AG04450 (cell line): ENCODE data around the gene ITGB2. TPM values are rescaled to one million over a fixed set of nuclear protein-coding genes. Genes with fewer than 3 reads are reported as not detected.

ENCODE experiments used
- CTCF ChIA-PET: fragments of 300-600, 350-600 bp; formaldehyde crosslinking; extraction: SDS; loops from one replicate; lab custom pipeline; 2022; ENCODE audit warnings: antibody characterized with exemption, inconsistent platforms; lab: Charles Lee
- POLR2A ChIA-PET: fragments of 350-600 bp; formaldehyde crosslinking; extraction: SDS; loops from one replicate; lab custom pipeline; 2021; ENCODE audit warnings: antibody characterized with exemption, inconsistent platforms; lab: Yijun Ruan, JAX
- DNase-seq: peaks from one replicate; pipeline ENCODE4 v3.0.0-alpha.2; 2011; ENCODE audit warnings: low read depth, low spot score
- H3K27ac ChIP-seq: one replicate; pipeline ENCODE4 v1.5.1; 2012; ENCODE audit warnings: low read depth, low read length, control low read depth
- H3K27me3 ChIP-seq: one replicate; pipeline ENCODE4 v1.6.0; 2012; ENCODE audit warnings: low read length; ENCODE audit not compliant: control insufficient read depth, insufficient read depth
- H3K4me3 ChIP-seq: 2 replicates; pipeline ENCODE4 v1.5.1; 2011; ENCODE audit warnings: mild to moderate bottlenecking, low read depth, low read length, control low read depth
- H3K9me3 ChIP-seq: 2 replicates; pipeline ENCODE4 v1.5.1; 2012; ENCODE audit warnings: low read length; ENCODE audit not compliant: control insufficient read depth, insufficient read depth
- polyA plus RNA-seq: library from polyadenylated mRNA; depleted of rRNA; stranded (reverse); fragments of >200 nt; gene quantifications from 2 replicates; pipeline ENCODE4 v1.2.3, GENCODE V29; 2011
- TF ChIP-seq, protein P1 (sequence below): IDR thresholded peaks from 2 replicates; pipeline ENCODE4 v1.5.1; 2011; ENCODE audit warnings: low read depth, low read length, control low read depth, inconsistent platforms

Gene ITGB2
- polyA plus RNA-seq, 1 experiment, result 0.04 TPM

DNA sequence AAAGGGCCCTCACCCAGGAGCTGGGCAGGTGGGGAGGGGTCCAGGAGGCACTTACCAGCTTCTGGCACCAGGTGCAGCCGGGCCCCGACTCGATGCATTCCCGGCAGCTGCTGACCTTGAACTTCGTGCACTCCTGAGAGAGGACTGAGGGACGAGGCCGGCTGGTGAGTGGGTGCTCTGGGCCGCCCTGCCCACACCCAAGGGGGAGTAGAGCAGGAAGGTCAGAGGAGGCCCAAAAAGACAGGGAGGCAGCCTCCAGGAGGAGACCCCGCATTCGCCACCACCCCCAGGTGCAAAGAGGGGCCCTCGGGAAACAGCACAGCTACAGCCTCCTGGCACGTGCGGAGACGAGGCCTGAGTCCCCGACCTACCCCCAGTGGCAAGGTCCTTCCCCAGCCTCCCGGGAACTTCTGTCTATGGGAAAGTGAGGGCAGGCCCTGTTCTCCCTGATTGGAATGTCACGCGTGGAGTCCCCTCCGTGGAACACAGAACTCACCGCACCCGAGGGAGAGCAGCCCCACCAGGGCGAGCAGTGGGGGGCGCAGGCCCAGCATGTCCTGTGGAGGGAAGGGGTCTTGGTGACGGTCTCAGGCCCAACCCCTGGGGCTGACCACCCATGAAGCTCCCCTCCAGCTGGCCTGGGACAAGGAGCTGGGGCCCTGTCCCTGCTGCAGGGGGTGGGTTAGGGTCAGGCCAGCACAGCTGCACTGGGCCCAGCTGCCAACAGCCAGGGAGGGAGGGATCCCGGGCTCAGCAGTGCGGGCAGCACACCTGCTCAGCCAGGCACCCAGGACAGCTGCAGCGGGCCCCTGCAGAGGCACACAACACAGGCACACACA, 10.3 kb downstream of the ITGB2 start:
- no peaks in the 10 kb centered on the region; the same call in 1 of the 2 replicates for H3K9me3 ChIP-seq
- H3K27me3 ChIP-seq, result peaks cover 48% of the 10 kb centered on the region
- CTCF ChIA-PET, result no interaction called here
- POLR2A ChIA-PET, result no interaction called here
- TF ChIP-seq, protein P1, sequence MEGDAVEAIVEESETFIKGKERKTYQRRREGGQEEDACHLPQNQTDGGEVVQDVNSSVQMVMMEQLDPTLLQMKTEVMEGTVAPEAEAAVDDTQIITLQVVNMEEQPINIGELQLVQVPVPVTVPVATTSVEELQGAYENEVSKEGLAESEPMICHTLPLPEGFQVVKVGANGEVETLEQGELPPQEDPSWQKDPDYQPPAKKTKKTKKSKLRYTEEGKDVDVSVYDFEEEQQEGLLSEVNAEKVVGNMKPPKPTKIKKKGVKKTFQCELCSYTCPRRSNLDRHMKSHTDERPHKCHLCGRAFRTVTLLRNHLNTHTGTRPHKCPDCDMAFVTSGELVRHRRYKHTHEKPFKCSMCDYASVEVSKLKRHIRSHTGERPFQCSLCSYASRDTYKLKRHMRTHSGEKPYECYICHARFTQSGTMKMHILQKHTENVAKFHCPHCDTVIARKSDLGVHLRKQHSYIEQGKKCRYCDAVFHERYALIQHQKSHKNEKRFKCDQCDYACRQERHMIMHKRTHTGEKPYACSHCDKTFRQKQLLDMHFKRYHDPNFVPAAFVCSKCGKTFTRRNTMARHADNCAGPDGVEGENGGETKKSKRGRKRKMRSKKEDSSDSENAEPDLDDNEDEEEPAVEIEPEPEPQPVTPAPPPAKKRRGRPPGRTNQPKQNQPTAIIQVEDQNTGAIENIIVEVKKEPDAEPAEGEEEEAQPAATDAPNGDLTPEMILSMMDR, result no peak
- no peak for DNase-seq
- no peak overlapping the region for H3K4me3 ChIP-seq
- no peak overlapping the region for H3K27ac ChIP-seq

DNA sequence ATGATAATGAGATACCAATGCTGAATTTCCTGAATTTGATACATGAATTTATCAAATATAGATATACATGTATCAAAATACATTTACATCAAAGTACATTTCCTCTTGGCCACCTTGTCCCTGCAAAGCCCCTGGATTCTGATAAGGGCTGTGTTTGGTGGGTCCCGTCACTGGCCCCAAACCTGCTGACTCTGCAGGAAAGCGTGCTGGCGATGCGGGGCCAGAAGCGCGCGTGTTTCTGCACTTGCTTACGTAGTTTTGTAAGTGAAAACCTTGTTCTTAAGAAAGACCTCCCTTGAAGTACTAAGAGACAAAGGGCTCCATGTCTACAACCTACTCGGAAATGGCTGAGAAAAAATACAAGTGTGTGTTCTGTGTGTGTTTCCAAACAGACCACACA, 11.0 kb downstream of the ITGB2 start:
- ChIA-PET CTCF (no interaction called here), POLR2A (no interaction called here)
- no peak overlapping the region for H3K4me3 ChIP-seq
- peaks cover 4% of the 10 kb centered on the region; the same call in 1 of the 2 replicates for H3K9me3 ChIP-seq
- TF ChIP-seq, protein P1, result no peak
- no peak overlapping the region for H3K27ac ChIP-seq
- peaks cover 51% of the 10 kb centered on the region for H3K27me3 ChIP-seq
- no peak for DNase-seq

DNA sequence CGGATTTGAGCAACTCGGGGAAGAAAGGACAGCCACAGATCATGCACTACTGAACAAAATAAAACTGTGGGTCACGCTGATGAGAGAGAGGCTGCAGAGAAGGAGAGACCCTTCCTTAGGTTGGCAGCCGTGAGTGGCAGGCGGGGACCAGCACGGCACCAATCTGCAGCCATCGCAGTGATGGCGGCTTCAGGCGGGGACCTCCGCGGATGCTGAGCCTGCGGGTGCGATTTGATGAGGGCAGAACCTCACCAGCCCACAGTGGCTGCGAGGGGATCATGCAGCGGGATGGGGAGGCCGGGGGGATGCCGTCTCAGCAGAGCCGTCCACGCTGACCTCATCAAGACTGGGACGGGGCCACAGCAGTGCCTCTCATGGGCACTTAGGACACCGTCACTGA, 11.8 kb downstream of the ITGB2 start:
- CTCF ChIA-PET, result no interaction called here
- POLR2A ChIA-PET, result no interaction called here
- peaks cover 51% of the 10 kb centered on the region for H3K27me3 ChIP-seq
- no peak for DNase-seq
- no peak overlapping the region for H3K27ac ChIP-seq
- peaks cover 5% of the 10 kb centered on the region; the same call in 1 of the 2 replicates for H3K9me3 ChIP-seq
- TF ChIP-seq, protein P1, result no peak
- H3K4me3 ChIP-seq, result no peak overlapping the region

DNA sequence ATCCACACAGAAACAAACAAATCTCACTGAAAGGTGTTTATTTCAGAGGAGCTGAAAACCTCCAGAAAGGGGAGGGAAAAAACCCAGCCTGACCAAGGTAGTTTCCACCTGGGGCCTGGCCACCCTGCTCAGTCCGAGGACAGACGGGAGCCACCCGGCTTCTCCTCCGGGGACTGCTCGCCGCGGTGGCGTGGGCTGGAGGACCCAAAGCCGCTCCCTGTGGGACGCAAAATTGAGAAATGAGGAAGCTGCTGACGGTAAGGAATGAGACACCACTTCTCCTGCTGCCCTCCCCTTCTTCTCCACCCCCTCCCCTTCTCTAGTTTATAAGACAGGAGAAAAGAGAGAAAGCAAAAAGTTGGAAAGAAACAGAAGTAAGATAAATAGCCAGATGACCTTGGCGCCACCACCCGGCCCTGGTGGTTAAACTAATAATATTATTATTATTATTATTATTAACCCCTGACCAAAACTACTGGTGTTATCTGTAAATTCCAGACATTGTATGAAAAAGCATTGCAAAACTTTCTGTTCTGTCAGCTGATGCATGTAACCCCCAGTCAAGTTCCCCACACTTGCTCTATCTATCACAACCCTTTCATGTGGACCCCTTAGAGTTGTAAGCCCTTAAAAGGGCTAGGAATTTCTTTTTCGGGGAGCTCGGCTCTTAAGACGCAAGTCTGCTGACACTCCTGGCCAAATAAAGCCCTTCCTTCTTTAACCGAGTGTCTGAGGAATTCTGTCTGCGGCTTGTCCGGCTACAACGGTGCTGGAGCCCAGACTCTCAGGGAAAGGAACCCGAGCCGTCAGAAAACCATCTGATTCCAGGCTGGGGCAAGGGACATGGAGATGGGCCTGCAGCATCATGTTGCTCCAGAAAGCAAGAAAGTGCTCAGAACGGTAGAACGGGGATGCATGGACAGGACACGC, 12.5 kb downstream of the ITGB2 start:
- no peak for DNase-seq
- Histone ChIP-seq H3K9me3 (peaks cover 5% of the 10 kb centered on the region; the same call in 1 of the 2 replicates), H3K27me3 (peaks cover 52% of the 10 kb centered on the region), H3K27ac (no peak overlapping the region), H3K4me3 (no peak overlapping the region)
- CTCF ChIA-PET, result interaction anchor here (1.3 to 1.8 kb wide), 2 partner anchors 16 to 41 kb away, joined by 3 to 7 read pairs; no protein-coding TSS in a partner anchor
- POLR2A ChIA-PET, result interaction anchor here (1.3 kb wide), 1 partner anchor 93 kb away, joined by 3 read pairs; no protein-coding TSS in a partner anchor
- TF ChIP-seq, protein P1, result no peak
